OCI-M2 (cell line): ENCODE measurements around the gene SETD6.

Experiments used
- DNase-seq: peaks from one replicate; lab custom pipeline; 2025; ENCODE audit not compliant: unreplicated experiment; lab: John Stamatoyannopoulos, UW

SETD6 gene

GRCh38 chr16:58493756-58494431 is 21.4 kb upstream of the SETD6 start:
- no peak for DNase-seq

GRCh38 chr16:58494981-58495520 is 20.3 kb upstream of the SETD6 start:
- no peak for DNase-seq

- DNase-seq: no peak
These were observed 19.6 kb upstream of the SETD6 start for GRCh38 chr16:58495521-58496331.

- DNase-seq: no peak
These were observed 17.8 kb upstream of the SETD6 start for GRCh38 chr16:58497468-58497867.

- no peak for DNase-seq
These were observed 17.4 kb upstream of the SETD6 start for GRCh38 chr16:58497935-58498334.

- DNase-seq: no peak
These were observed 16.8 kb upstream of the SETD6 start for GRCh38 chr16:58498341-58499091.

GRCh38 chr16:58499092-58499511 is 16.2 kb upstream of the SETD6 start:
- DNase-seq: no peak

GRCh38 chr16:58499615-58500351 is 15.5 kb upstream of the SETD6 start, which contains the start of gene NDRG4:
Gene NDRG4, plus strand, starts transcription at chr16:58500143. Its CDS starts 106 bp downstream, at chr16:58500249.
- no peak for DNase-seq

- DNase-seq: no peak
These were observed 14.7 kb upstream of the SETD6 start for GRCh38 chr16:58500430-58501241.

GRCh38 chr16:58501242-58502131 is 13.8 kb upstream of the SETD6 start:
- no peak for DNase-seq

GRCh38 chr16:58502217-58502921 is 12.9 kb upstream of the SETD6 start:
- DNase-seq: no peak

- DNase-seq: no peak
These were observed 12.0 kb upstream of the SETD6 start for GRCh38 chr16:58503166-58503862.

GRCh38 chr16:58503863-58504688 is 11.2 kb upstream of the SETD6 start:
- no peak for DNase-seq

GRCh38 chr16:58506241-58507194 is 8.8 kb upstream of the SETD6 start:
- no peak for DNase-seq

- DNase-seq: no peak
These were observed 7.9 kb upstream of the SETD6 start for GRCh38 chr16:58507195-58507962.
